Measurements from ENCODE around the gene TRAIP. TPM values are rescaled to one million over a fixed set of nuclear protein-coding genes. Genes with fewer than 3 reads are reported as not detected.

Gene TRAIP
- total RNA-seq, 4 donors from 2014 or later: 0.84 to 1.4 (median 1.3) TPM; not detected in 1

GRCh38 chr3:49788056-49788455 lies 68.3 kb downstream of the TRAIP start:
- no peak overlapping the region for H3K4me3 ChIP-seq
- no peak for DNase-seq (ENCODE audit: extremely low spot score)
- H3K4me1 ChIP-seq: peaks cover 27 to 36% (median 34%) of the 10 kb centered on the region in 4 donors
- WGBS: 94% methylated on average over 2 of the region's 2 CpGs
- intact Hi-C loops (cut with DNase I): loop anchor here (5.0 kb wide), 1 partner anchor 66 kb away; the partner anchor contains the start of gene GMPPB
- TF ChIP-seq POLR2AphosphoS5 (IDR thresholded peaks at IDR 0.05): no peak
- no peak for TF ChIP-seq POLR2A (IDR thresholded peaks at IDR 0.05; ENCODE audit: low read depth)
- no peak for TF ChIP-seq CTCF (IDR thresholded peaks at IDR 0.05)
- no peak for TF ChIP-seq EP300 (IDR thresholded peaks at IDR 0.05)
- peaks cover 0 to 3% (median 0%) of the 10 kb centered on the region in 4 donors for H3K27me3 ChIP-seq
- H3K36me3 ChIP-seq: peaks cover 0 to 18% (median 10%) of the 10 kb centered on the region in 4 donors
- no peaks in the 10 kb centered on the region for H3K9me3 ChIP-seq
- no peak overlapping the region for H3K27ac ChIP-seq (replicated peaks in 1 of 4)

- 88% methylated on average over 5 of the region's 5 CpGs for WGBS
- peak overlapping the region; percentile 90 to 98 (median 96) for H3K27ac ChIP-seq (replicated peaks in 1 of 4)
- intact Hi-C loops (cut with DNase I): loop anchor here (5.0 kb wide), 1 partner anchor 65 kb away; the partner anchor contains the start of gene GMPPB
- no peak for TF ChIP-seq CTCF (IDR thresholded peaks at IDR 0.05)
- no peak for TF ChIP-seq POLR2A (IDR thresholded peaks at IDR 0.05; ENCODE audit: low read depth)
- no peak for TF ChIP-seq EP300 (IDR thresholded peaks at IDR 0.05)
- no peak for TF ChIP-seq POLR2AphosphoS5 (IDR thresholded peaks at IDR 0.05)
- no peak overlapping the region for H3K4me3 ChIP-seq
- peaks cover 0 to 21% (median 10%) of the 10 kb centered on the region in 4 donors for H3K36me3 ChIP-seq
- peaks cover 0 to 3% (median 0%) of the 10 kb centered on the region in 4 donors for H3K27me3 ChIP-seq
- DNase-seq (ENCODE audit: extremely low spot score): no peak
- no peaks in the 10 kb centered on the region for H3K9me3 ChIP-seq
- peaks cover 27 to 41% (median 39%) of the 10 kb centered on the region in 4 donors for H3K4me1 ChIP-seq
Measured at GRCh38 chr3:49787536-49787935, 68.8 kb downstream of the TRAIP start.

DNA sequence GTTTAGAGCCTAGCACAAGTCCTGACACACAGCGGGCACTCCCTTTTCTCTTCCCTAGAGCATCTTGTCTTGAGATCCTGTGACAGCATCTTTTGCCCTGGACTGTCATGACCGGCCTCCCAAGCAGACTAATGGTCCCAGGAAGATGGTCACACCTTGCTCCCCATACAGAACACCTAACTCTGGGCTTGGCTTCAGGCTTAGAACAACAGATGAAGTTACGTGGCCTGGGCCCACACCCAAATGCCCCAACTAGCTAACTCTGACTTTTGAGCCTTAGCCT lies 69.2 kb downstream of the TRAIP start:
- peak overlapping the region; percentile 81 to 100 (median 94) for H3K4me3 ChIP-seq
- peak overlapping the region; percentile 90 to 98 (median 96) for H3K27ac ChIP-seq (replicated peaks in 1 of 4)
- H3K27me3 ChIP-seq: peaks cover 0 to 3% (median 0%) of the 10 kb centered on the region in 4 donors
- H3K36me3 ChIP-seq: peaks cover 0 to 25% (median 12%) of the 10 kb centered on the region in 4 donors
- DNase-seq (ENCODE audit: extremely low spot score): no peak
- no peak for TF ChIP-seq EP300 (IDR thresholded peaks at IDR 0.05)
- no peak for TF ChIP-seq CTCF (IDR thresholded peaks at IDR 0.05)
- 77% methylated on average over 3 of the region's 3 CpGs for WGBS
- peaks cover 30 to 45% (median 43%) of the 10 kb centered on the region in 4 donors for H3K4me1 ChIP-seq
- intact Hi-C loops (cut with DNase I): loop anchor here (5.0 kb wide), 1 partner anchor 65 kb away; the partner anchor contains the start of gene GMPPB
- no peaks in the 10 kb centered on the region for H3K9me3 ChIP-seq

DNA sequence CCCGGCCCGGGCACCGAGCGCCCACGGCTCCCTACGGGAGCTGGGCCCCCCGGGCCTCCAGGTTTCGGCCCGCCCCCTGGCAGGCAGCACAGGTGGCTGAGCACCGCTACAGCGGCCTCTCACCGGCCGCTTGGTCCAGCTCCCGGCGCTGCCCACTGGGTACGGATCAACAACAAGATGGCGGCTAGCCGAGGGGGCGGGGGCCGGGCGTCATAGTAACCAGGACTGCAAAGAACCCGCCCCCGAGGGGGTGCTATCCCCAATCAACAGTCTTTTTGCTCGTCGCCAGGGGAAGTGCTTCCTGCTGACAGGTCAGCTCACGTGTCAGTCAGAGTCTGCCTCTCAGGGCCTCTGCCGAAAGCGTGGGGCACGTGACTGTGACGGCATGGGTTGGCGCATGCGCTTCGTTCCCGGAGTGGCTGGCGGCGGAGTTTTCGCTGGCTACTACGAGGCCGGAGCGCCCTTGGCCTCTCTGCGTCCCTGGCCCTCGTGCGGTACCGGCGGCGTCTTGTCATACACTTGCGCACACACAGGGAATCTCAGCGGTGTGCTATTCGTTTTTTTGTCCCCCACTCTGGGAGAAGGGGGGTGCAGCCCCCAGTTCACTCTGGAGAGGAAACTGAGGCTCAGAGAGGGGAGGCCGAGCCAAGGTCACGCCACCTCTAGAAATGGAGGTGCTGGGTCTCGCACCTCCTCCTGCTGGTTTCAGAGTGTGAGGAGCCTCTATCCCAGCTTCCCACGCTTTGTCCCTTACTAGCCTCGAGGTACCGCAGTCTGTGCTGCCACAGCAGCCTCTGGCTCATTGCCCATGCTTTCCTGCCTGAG lies 69.8 kb downstream of the TRAIP start, which contains the start of gene IP6K1:
TSS of gene IP6K1 (minus strand) at position 186 of the 825 bp plus-strand sequence. CDS start 38,502 bp downstream, outside the sequence.
- Histone ChIP-seq H3K27me3 (peaks cover 0 to 3% (median 0%) of the 10 kb centered on the region in 4 donors), H3K36me3 (peaks cover 3 to 31% (median 15%) of the 10 kb centered on the region in 4 donors)

More for the DNA sequence above, 69.8 kb downstream of the TRAIP start, which contains the start of gene IP6K1:
- H3K4me3 ChIP-seq: peak within 1 kb of the TSS; percentile 81 to 100 (median 94)
- peaks cover 34 to 51% (median 48%) of the 10 kb centered on the region in 4 donors for H3K4me1 ChIP-seq
- 7% methylated on average over 19 of the region's 55 CpGs for WGBS
- H3K9me3 ChIP-seq: no peaks in the 10 kb centered on the region
- intact Hi-C loops (cut with DNase I): loop anchor here (5.0 kb wide), 1 partner anchor 64 kb away; the partner anchor contains the start of gene GMPPB
- DNase-seq (ENCODE audit: extremely low spot score): peak; percentile 100
- peak; percentile 49 for TF ChIP-seq POLR2A (IDR thresholded peaks at IDR 0.05; ENCODE audit: low read depth)
- TF ChIP-seq EP300 (IDR thresholded peaks at IDR 0.05): no peak
- TF ChIP-seq POLR2AphosphoS5 (IDR thresholded peaks at IDR 0.05): peak; percentile 92 to 96
- H3K27ac ChIP-seq (replicated peaks in 1 of 4): peak within 1 kb of the TSS; percentile 90 to 98 (median 96)
